ENCODE results near the gene TSPO.

The TSPO gene

GRCh38 chr22:43159484-43160178, 8.3 kb downstream of the TSPO start:
- peak; percentile 13 for DNase-seq

- no peak for DNase-seq
These were observed 9.3 kb downstream of the TSPO start for GRCh38 chr22:43160497-43161126.

GRCh38 chr22:43162412-43163150, 11.2 kb downstream of the TSPO start:
- no peak for DNase-seq

GRCh38 chr22:43163241-43163795, 12.0 kb downstream of the TSPO start:
- no peak for DNase-seq

GRCh38 chr22:43164636-43165035, 13.3 kb downstream of the TSPO start:
- no peak for DNase-seq

- DNase-seq = no peak
These were observed 15.0 kb downstream of the TSPO start for GRCh38 chr22:43166132-43166930.

- DNase-seq = no peak
These were observed 15.7 kb downstream of the TSPO start for GRCh38 chr22:43167001-43167589.

- DNase-seq = no peak
These were observed 17.3 kb downstream of the TSPO start for GRCh38 chr22:43168471-43169309.

- DNase-seq = no peak
These were observed 18.2 kb downstream of the TSPO start for GRCh38 chr22:43169310-43170130.

- no peak for DNase-seq
These were observed 18.7 kb downstream of the TSPO start for GRCh38 chr22:43170131-43170480.

- no peak for DNase-seq
These were observed 19.7 kb downstream of the TSPO start for GRCh38 chr22:43171019-43171491.

GRCh38 chr22:43171607-43172006, 20.2 kb downstream of the TSPO start:
- no peak for DNase-seq

GRCh38 chr22:43172191-43172590, 20.8 kb downstream of the TSPO start:
- no peak for DNase-seq

- no peak for DNase-seq
These were observed 22.2 kb downstream of the TSPO start for GRCh38 chr22:43173566-43173965.

GRCh38 chr22:43173976-43174720, 22.8 kb downstream of the TSPO start:
- DNase-seq = no peak

GRCh38 chr22:43174941-43175531, 23.7 kb downstream of the TSPO start:
- DNase-seq = no peak

- DNase-seq = no peak
These were observed 24.7 kb downstream of the TSPO start for GRCh38 chr22:43176090-43176489.

- DNase-seq = no peak
These were observed 26.1 kb downstream of the TSPO start for GRCh38 chr22:43177479-43177878.

- DNase-seq = no peak
These were observed 28.0 kb downstream of the TSPO start for GRCh38 chr22:43179146-43179910.
